ENCODE results near the gene CDK5R1. TPM values are rescaled to one million over a fixed set of nuclear protein-coding genes. Genes with fewer than 3 reads are reported as not detected.

Gene CDK5R1
- total RNA-seq: under 1 TPM; 0.37 to 0.90 (median 0.48) TPM
- long read RNA-seq: 0 reads

- peak within 1 kb of the TSS in 1 of 3 donors; percentile 52 for H3K27ac ChIP-seq
- intact Hi-C loops (cut with DNase I): no loop called here
These were observed at the start of gene CDK5R1 for GRCh38 chr17:32486701-32487472. Gene CDK5R1 (plus strand): TSS chr17:32486993. CDS start chr17:32487621, 628 bp downstream.

GRCh38 chr17:32440722-32441121 lies 46.1 kb upstream of the CDK5R1 start:
- DNase-seq: no peak
- ATAC-seq: no peak
- Histone ChIP-seq H3K9me3 (no peaks in the 10 kb centered on the region), H3K27me3 (no peaks in the 10 kb centered on the region), H3K4me1 (peaks cover 0 to 9% (median 2%) of the 10 kb centered on the region in 4 donors), H3K27ac (no peak overlapping the region), H3K36me3 (no peaks in the 10 kb centered on the region), H3K4me3 (no peak overlapping the region)
- intact Hi-C loops (cut with DNase I): no loop called here
- WGBS (ENCODE audit: insufficient coverage, low coverage, low lambda C conversion rate, missing lambda C conversion rate): 68% methylated on average over 5 of the region's 5 CpGs
- no peak for TF ChIP-seq POLR2A (IDR thresholded peaks at IDR 0.05)
- no peak for TF ChIP-seq CTCF (IDR thresholded peaks at IDR 0.05)

More at GRCh38 chr17:32486701-32487472, at the start of gene CDK5R1:
- H3K4me1 ChIP-seq: peaks cover 0 to 16% (median 0%) of the 10 kb centered on the region in 4 donors
- H3K4me3 ChIP-seq: peak within 1 kb of the TSS; percentile 49 to 69 (median 53)
- H3K27me3 ChIP-seq: no peaks in the 10 kb centered on the region
- 2% methylated on average over 33 of the region's 135 CpGs for WGBS (ENCODE audit: insufficient coverage, low coverage, low lambda C conversion rate, missing lambda C conversion rate)
- DNase-seq (peak; percentile 77 to 80 (median 79)), ATAC-seq (peak; percentile 47 to 57 (median 51))
- no peak for TF ChIP-seq CTCF (IDR thresholded peaks at IDR 0.05)
- no peak for TF ChIP-seq POLR2A (IDR thresholded peaks at IDR 0.05)
- peaks cover 0 to 9% (median 5%) of the 10 kb centered on the region in 4 donors for H3K36me3 ChIP-seq
- H3K9me3 ChIP-seq: no peaks in the 10 kb centered on the region

GRCh38 chr17:32441886-32442285 lies 44.9 kb upstream of the CDK5R1 start:
- WGBS (ENCODE audit: insufficient coverage, low coverage, low lambda C conversion rate, missing lambda C conversion rate): 53% methylated on average over 2 of the region's 2 CpGs
- H3K4me1 ChIP-seq: peaks cover 0 to 17% (median 7%) of the 10 kb centered on the region in 4 donors
- no peak for ATAC-seq
- intact Hi-C loops (cut with DNase I): no loop called here
- no peaks in the 10 kb centered on the region for H3K9me3 ChIP-seq
- H3K36me3 ChIP-seq: peaks cover 0 to under 1% (median 0%) of the 10 kb centered on the region in 4 donors
- no peak overlapping the region for H3K27ac ChIP-seq
- DNase-seq: no peak
- no peaks in the 10 kb centered on the region for H3K27me3 ChIP-seq
- TF ChIP-seq POLR2A (IDR thresholded peaks at IDR 0.05) (no peak), CTCF (IDR thresholded peaks at IDR 0.05) (no peak)
- no peak overlapping the region for H3K4me3 ChIP-seq

- Histone ChIP-seq H3K27me3 (no peaks in the 10 kb centered on the region), H3K9me3 (no peaks in the 10 kb centered on the region), H3K27ac (no peak overlapping the region), H3K36me3 (peaks cover 0 to 21% (median 7%) of the 10 kb centered on the region in 4 donors), H3K4me3 (peak overlapping the region; percentile 76 to 99 (median 96)), H3K4me1 (peaks cover 0 to 17% (median 7%) of the 10 kb centered on the region in 4 donors)
- WGBS (ENCODE audit: insufficient coverage, low coverage, low lambda C conversion rate, missing lambda C conversion rate): 4% methylated on average over 19 of the region's 29 CpGs
- ATAC-seq (peak in 1 of 4 donors; percentile 10), DNase-seq (peak in 1 of 3 donors; percentile 56)
- TF ChIP-seq CTCF (IDR thresholded peaks at IDR 0.05): no peak
- no peak for TF ChIP-seq POLR2A (IDR thresholded peaks at IDR 0.05)
- intact Hi-C loops (cut with DNase I): no loop called here
These were observed 42.9 kb upstream of the CDK5R1 start for GRCh38 chr17:32443827-32444300.
